HG02938 (cell line): ENCODE results near the gene PLB1.
"Not testable (repeated sequence)": the region's sequence is repeated elsewhere in the genome, so short reads cannot be mapped to it uniquely, and the experiment has no call there.

Source experiments
- ATAC-seq: cut with Tn5 transposase; IDR thresholded peaks from one replicate; pipeline ENCODE4 v1.9.1; 2021; ENCODE audit warnings: mild to moderate bottlenecking, moderate library complexity; ENCODE audit not compliant: unreplicated experiment

Gene PLB1

GRCh38 chr2:28530782-28531181 lies 34.9 kb downstream of the PLB1 start:
- no peak for ATAC-seq

GRCh38 chr2:28532399-28532798 lies 36.5 kb downstream of the PLB1 start:
- no peak for ATAC-seq

- no peak for ATAC-seq
Measured at GRCh38 chr2:28533044-28533680, 37.3 kb downstream of the PLB1 start.

- ATAC-seq, result no peak
Measured at GRCh38 chr2:28534817-28535216, 39.0 kb downstream of the PLB1 start.

GRCh38 chr2:28538134-28538533 lies 42.3 kb downstream of the PLB1 start:
- no peak for ATAC-seq

GRCh38 chr2:28538652-28539051 lies 42.8 kb downstream of the PLB1 start:
- ATAC-seq, result no peak

GRCh38 chr2:28539118-28539541 lies 43.3 kb downstream of the PLB1 start:
- no peak for ATAC-seq

GRCh38 chr2:28543316-28544035 lies 47.6 kb downstream of the PLB1 start:
- ATAC-seq, result no peak

- ATAC-seq, result no peak
Measured at GRCh38 chr2:28544036-28544346, 48.1 kb downstream of the PLB1 start.

- no peak for ATAC-seq
Measured at GRCh38 chr2:28544405-28544921, 48.6 kb downstream of the PLB1 start.

- no peak for ATAC-seq
Measured at GRCh38 chr2:28544922-28545589, 49.2 kb downstream of the PLB1 start.

- no peak for ATAC-seq
Measured at GRCh38 chr2:28545590-28546200, 49.8 kb downstream of the PLB1 start.

GRCh38 chr2:28546242-28546641 lies 50.4 kb downstream of the PLB1 start:
- ATAC-seq, result no peak

GRCh38 chr2:28547223-28547860 lies 51.5 kb downstream of the PLB1 start:
- no peak for ATAC-seq

- no peak for ATAC-seq
Measured at GRCh38 chr2:28547906-28548600, 52.2 kb downstream of the PLB1 start.

- ATAC-seq, result not testable (repeated sequence)
Measured at GRCh38 chr2:28550345-28550744, 54.5 kb downstream of the PLB1 start.

GRCh38 chr2:28552045-28552823 lies 56.4 kb downstream of the PLB1 start:
- ATAC-seq, result no peak

- no peak for ATAC-seq
Measured at GRCh38 chr2:28556303-28556702, 60.4 kb downstream of the PLB1 start.

GRCh38 chr2:28557389-28558131 lies 61.7 kb downstream of the PLB1 start:
- no peak for ATAC-seq
